Colonic mucosa (tissue), 4 donors: ENCODE data around the gene ANKRD9. TPM values are rescaled to one million over a fixed set of nuclear protein-coding genes. Genes with fewer than 3 reads are reported as not detected.

Experiments
- DNase-seq: peaks from one replicate; pipeline ENCODE4 v3.0.0-alpha.2; 2020
- H3K27ac ChIP-seq: fragments of 200-600 bp; one replicate; pipeline ENCODE4 v1.8.0; 2021
- H3K27me3 ChIP-seq: fragments of 200-600 bp; one replicate; pipeline ENCODE4 v1.8.0; 2021
- H3K36me3 ChIP-seq: fragments of 200-600 bp; one replicate; pipeline ENCODE4 v1.8.0; 2021
- H3K4me1 ChIP-seq: fragments of 200-600 bp; one replicate; pipeline ENCODE4 v1.8.0; 2021; ENCODE audit warnings: mild to moderate bottlenecking
- H3K4me3 ChIP-seq: fragments of 200-600 bp; one replicate; pipeline ENCODE4 v1.8.0; 2021
- H3K9ac ChIP-seq, 2 donors: one replicate each; pipeline ENCODE4 v1.7.0; 2013; ENCODE audit warnings: control low read depth in 2 of 2, low read depth in 2 of 2, low read length in 2 of 2
- H3K9me3 ChIP-seq: fragments of 200-600 bp; one replicate; pipeline ENCODE4 v1.8.0; 2021
- CTCF ChIP-seq: fragments of 200-600 bp; IDR thresholded peaks from one replicate; pipeline ENCODE4 v1.8.0; 2022; ENCODE audit warnings: antibody characterized with exemption, mild to moderate bottlenecking
- intact Hi-C: fragments of 100-400 bp; cut with DNase I; formaldehyde crosslinking; loops from one replicate; pipeline ENCODE4 v1.14.1; 2022
- total RNA-seq, 2 donors: library from RNA; stranded (reverse); fragmentation: NEBNext Ultra II Directional in 1 of 2; extraction: Animal tissue kit (Norgen Biotek cat#: 25700) in 1 of 2; gene quantifications; one replicate each; pipeline ENCODE4 v1.2.1, GENCODE V29; 2021
- donor health status: healthy.
- donor health status: DM: no; HTN: no; CAD: no.
- donor health status: DM: no; HTN: no; CAD: no.

ANKRD9 gene
- total RNA-seq, 2 donors from 2014 or later: 107 to 115 TPM

GRCh38 chr14:102517392-102518062 is 8.0 kb upstream of the ANKRD9 start:
- Histone ChIP-seq H3K36me3 (no peaks in the 10 kb centered on the region), H3K27me3 (no peaks in the 10 kb centered on the region), H3K27ac (peak overlapping the region; percentile 67), H3K9ac (peak overlapping the region; percentile 78 to 96), H3K4me1 (no peaks in the 10 kb centered on the region), H3K4me3 (peak overlapping the region; percentile 72), H3K9me3 (no peaks in the 10 kb centered on the region)
- intact Hi-C loops: loop anchor here (2.0 kb wide), 1 partner anchor 79 kb away; no protein-coding TSS in a partner anchor
- TF ChIP-seq CTCF: no peak
- no peak for DNase-seq

DNA sequence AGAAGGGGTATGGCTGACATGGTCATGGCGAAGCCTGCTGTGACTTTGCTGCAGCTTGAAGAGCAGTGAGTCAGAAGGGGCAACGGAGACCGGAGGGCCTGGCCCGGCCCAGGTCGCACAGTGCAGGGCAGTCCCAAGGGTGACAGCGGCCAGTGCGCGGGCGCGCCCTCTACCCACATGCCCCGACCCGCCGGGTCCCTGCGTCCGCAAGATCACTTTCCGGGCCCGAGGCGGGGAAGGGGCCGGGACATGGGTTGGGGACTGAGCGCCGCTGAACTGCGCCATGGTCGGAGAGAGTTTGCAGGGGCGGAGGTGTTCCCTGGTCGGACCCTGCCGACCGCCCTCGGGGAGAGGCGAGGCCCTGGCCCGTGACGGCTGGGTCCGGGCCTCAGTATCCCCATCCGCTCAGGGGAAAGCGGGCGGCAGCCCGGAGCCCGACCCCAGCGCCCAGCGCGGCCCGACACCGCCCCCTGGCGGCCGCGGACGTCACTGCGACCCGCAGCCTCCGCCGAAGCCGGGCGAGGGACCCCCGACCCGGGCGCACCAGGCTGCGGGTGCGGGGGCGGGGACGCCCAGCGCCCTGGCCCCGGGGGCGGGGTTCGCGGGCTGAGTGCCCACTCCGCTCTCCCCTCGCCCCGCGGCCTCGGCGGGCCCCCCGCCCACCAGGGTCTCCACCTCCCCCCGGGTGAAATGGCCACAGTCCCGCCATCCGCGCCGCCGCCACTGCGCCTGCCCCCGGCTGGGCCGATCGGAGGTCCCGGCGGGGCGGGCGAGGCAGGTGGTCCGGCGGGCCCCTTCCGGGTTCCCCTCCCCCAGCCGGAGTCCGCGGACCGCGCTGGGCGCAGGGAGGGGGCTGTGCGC is 7.2 kb upstream of the ANKRD9 start:
- no peaks in the 10 kb centered on the region for H3K36me3 ChIP-seq
- DNase-seq: peak; percentile 71
- no peaks in the 10 kb centered on the region for H3K4me1 ChIP-seq
- intact Hi-C loops: loop anchor here (2.0 kb wide), 1 partner anchor 78 kb away; no protein-coding TSS in a partner anchor
- TF ChIP-seq CTCF: peak; percentile 67
- peak overlapping the region; percentile 72 for H3K4me3 ChIP-seq
- peak overlapping the region; percentile 79 to 96 for H3K9ac ChIP-seq
- no peaks in the 10 kb centered on the region for H3K27me3 ChIP-seq
- H3K9me3 ChIP-seq: no peaks in the 10 kb centered on the region
- peak overlapping the region; percentile 67 for H3K27ac ChIP-seq

DNA sequence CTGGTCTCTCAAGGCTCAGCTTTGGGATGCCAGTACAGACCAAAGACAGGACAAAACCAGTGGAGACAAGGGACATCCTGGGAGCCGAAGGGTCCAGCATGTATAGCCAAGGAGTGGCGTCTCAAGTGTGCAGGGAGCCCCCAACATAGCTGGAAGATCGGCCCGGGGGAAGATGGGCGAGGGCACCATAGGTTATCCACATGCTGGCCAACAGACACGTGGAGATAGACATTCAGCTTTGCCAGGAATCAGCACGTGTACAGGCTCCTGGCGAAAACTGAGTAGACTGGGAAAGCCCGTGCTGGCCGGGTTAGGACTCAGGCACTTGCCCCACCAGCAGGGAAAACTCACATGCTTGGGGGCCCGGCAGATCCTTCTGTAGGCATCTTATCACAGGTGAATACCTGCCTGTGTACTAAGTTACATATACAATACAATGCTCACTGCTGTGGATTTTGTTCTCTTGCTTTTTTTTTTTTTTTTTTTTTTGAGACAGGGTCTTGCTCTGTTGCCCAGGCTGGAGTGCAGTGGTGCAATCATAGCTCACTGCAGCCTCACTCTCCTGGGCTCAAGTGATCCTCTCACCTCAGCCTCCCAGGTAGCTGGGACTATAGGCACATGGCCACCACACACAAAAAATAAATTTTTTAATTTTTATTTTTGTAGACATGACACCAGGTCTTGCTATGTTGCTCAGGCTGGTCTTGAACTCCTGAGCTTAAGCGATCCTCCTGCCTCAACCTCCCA is 5.6 kb upstream of the ANKRD9 start:
- H3K9me3 ChIP-seq: no peaks in the 10 kb centered on the region
- H3K27me3 ChIP-seq: no peaks in the 10 kb centered on the region
- no peak for TF ChIP-seq CTCF
- peaks cover 9% of the 10 kb centered on the region for H3K4me1 ChIP-seq
- no peak for DNase-seq
- H3K27ac ChIP-seq: no peak overlapping the region
- no peaks in the 10 kb centered on the region for H3K36me3 ChIP-seq
- no peak overlapping the region for H3K4me3 ChIP-seq
- no peak overlapping the region for H3K9ac ChIP-seq
- intact Hi-C loops: no loop called here

DNA sequence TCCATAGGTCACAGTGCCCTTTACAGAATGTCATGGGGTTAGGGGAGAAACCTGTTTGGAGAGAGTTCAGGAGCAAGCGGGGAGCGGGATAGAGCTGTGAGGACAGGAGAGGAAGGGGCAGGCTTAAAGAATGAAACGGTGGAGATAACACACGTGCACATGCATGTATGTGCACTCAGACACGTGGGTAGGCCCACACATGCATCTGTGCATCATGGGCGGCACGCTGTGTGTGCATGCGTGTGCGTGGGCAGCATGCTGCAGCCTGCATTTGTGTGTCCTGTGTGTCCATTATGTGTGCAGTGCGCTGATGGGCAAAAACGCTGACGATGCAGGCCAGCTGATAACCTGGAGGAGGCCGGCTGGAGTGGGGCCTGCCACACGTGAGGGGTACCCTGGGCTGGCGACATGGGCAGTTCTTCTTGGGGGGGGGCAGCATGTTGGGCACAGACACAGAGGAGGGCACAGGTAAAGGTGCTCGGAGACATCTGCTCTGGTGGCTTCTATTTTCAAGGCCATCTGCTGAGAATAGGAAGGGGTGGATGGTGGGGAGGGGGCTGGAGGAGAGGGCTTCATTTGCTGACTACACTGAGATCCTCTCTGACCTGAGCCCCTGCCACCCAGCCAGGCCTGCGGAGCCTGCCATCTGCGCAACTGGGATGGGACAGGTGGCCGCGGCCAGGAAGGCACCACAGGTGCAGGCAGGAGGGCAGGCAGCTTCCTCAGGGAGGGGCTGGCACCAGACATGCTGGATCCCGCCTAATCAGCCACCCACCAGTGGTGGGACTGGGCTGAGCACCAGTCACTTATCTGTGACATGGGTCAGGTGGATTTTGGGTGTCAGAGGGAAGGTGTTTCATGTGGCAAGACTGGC is 4.6 kb upstream of the ANKRD9 start:
- Histone ChIP-seq H3K9ac (peak overlapping the region in 1 of 2 donors; percentile 46), H3K36me3 (no peaks in the 10 kb centered on the region), H3K4me3 (no peak overlapping the region), H3K27me3 (no peaks in the 10 kb centered on the region), H3K27ac (no peak overlapping the region), H3K9me3 (no peaks in the 10 kb centered on the region), H3K4me1 (peaks cover 9% of the 10 kb centered on the region)
- intact Hi-C loops: no loop called here
- DNase-seq: no peak
- no peak for TF ChIP-seq CTCF
